ENCODE measurements around the gene S1PR2. TPM values are rescaled to one million over a fixed set of nuclear protein-coding genes. Genes with fewer than 3 reads are reported as not detected.
"Not testable (repeated sequence)": the region's sequence is repeated elsewhere in the genome, so short reads cannot be mapped to it uniquely, and the experiment has no call there.

The S1PR2 gene
- total RNA-seq, 4 donors from 2014 or later = 0.56 to 2.2 (median 1.1) TPM

DNA sequence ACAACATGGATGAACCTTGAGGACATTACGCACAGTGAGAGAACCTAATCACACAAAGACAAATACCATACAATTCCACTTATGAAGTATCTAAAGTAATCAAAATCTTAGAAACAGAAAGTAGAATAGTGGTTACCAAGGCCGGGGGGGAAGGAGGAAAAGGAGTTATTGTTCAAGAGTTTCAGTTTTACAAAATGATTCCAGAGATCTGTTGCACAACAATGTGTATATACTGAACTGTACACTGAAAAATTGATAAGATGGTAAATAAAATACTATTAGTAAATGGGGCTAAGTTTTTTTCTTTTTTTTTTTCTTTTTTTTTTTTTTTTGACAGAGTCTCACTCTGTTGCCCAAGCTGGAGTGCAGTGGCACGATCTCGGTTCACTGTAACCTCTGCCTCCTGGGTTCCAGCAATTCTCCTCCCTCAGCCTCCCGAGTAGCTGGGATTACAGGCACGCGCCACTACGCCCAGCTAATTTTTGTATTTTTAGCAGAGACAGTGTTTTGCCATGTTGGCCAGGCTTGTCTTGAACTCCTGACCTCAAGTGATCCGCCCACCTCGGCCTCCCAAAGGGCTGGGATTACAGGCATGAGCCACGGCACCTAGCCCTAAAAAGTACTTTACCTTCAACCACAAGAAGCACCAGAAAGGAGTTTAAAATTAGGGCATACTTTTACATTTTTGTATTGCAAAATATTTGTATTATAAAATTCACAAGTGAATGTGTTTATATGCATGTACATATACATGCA lies 32.1 kb downstream of the S1PR2 start:
- H3K4me3 ChIP-seq; in situ Hi-C loops (cut with MboI; ENCODE audit: low sequenced_read_pairs in 4 of 4); H3K9me3 ChIP-seq; ATAC-seq; H3K36me3 ChIP-seq; H3K27ac ChIP-seq; DNase-seq; H3K27me3 ChIP-seq; H3K4me1 ChIP-seq: not testable (repeated sequence)
- intact Hi-C loops (cut with DNase I; ENCODE audit: low total_unique reads) = loop anchor here (10.0 kb wide), 1 partner anchor 84 kb away; the partner anchor contains the start of genes EIF3G and P2RY11

DNA sequence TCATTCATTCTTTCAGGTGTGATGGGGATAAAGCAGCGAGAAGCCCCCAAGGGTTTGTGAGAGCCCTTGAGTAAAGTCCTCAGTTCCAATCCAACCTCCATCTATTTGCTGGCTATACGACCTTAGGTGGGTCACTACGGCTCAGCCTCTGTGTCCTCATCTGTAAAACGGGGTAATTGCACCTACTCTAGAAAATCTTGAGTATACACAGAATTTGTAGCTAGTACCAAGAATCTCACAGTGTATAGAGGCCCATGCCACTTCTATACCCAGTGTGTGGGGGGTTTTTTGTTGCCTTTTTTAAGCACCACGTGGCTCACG lies 36.0 kb downstream of the S1PR2 start:
- Histone ChIP-seq H3K4me1 (peaks cover 11 to 12% of the 10 kb centered on the region in 2 donors), H3K36me3 (no peaks in the 10 kb centered on the region), H3K9me3 (no peaks in the 10 kb centered on the region), H3K27me3 (no peaks in the 10 kb centered on the region), H3K4me3 (peak overlapping the region; percentile 77 to 100 (median 86)), H3K27ac (peak overlapping the region in 3 of 4 donors; percentile 77 to 95 (median 91))
- in situ Hi-C loops (cut with MboI; ENCODE audit: low sequenced_read_pairs in 4 of 4) (no loop called here), intact Hi-C loops (cut with DNase I; ENCODE audit: low total_unique reads) (loop anchor here (2.0 to 10.0 kb wide), 2 partner anchors 56 to 80 kb away; partner anchors contain the start of genes EIF3G and P2RY11)
- DNase-seq (no peak), ATAC-seq (no peak)
- TF ChIP-seq POLR2A (IDR thresholded peaks at IDR 0.05) = no peak
- TF ChIP-seq, protein P1, sequence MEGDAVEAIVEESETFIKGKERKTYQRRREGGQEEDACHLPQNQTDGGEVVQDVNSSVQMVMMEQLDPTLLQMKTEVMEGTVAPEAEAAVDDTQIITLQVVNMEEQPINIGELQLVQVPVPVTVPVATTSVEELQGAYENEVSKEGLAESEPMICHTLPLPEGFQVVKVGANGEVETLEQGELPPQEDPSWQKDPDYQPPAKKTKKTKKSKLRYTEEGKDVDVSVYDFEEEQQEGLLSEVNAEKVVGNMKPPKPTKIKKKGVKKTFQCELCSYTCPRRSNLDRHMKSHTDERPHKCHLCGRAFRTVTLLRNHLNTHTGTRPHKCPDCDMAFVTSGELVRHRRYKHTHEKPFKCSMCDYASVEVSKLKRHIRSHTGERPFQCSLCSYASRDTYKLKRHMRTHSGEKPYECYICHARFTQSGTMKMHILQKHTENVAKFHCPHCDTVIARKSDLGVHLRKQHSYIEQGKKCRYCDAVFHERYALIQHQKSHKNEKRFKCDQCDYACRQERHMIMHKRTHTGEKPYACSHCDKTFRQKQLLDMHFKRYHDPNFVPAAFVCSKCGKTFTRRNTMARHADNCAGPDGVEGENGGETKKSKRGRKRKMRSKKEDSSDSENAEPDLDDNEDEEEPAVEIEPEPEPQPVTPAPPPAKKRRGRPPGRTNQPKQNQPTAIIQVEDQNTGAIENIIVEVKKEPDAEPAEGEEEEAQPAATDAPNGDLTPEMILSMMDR (IDR thresholded peaks at IDR 0.05 in 4 of 5, conservative IDR thresholded peaks at IDR 0.05 in 1 of 5) = no peak

DNA sequence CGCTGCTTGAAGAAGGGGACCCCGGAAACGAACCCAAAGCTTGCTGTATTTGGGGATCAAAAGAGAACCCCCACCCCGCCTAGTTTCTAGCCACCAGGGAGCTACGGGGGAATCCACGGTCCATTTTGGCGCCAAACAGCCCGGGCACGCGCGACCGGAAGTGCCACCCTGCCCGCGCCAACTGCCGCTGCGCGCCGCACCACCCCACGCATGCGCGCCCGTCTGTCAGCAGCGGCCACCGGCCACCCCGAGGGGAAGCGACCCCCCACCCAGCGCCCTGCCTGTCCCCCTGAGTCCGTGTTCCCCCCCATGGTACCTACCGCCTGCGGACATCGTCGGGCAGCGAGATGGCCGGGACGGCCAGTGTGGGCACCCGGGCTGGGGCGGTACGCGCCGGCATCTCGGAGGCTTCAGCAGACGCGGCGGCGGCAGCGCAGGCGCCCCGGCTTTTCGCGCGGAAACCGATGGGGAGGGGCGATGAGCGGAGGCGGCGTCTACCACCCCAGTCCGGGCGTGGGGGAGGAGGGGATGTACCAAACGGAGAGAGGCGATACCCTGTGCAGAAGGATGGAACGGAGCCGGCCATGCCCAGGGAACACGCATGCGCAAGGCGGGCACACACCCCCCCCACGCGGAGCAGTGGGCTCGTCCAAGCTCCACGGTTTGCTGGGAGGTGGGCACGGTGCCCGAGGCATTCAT lies 36.5 kb downstream of the S1PR2 start, which contains the start of gene DNMT1:
TSS of gene DNMT1 (minus strand) at position 454 of the 699 bp plus-strand sequence. CDS start at position 400, 54 bp downstream.
- H3K4me1 ChIP-seq = peaks cover 11 to 12% of the 10 kb centered on the region in 2 donors
- TF ChIP-seq, protein P1 (IDR thresholded peaks at IDR 0.05 in 4 of 5, conservative IDR thresholded peaks at IDR 0.05 in 1 of 5) = no peak
- peak; percentile 53 to 72 for TF ChIP-seq POLR2A (IDR thresholded peaks at IDR 0.05)
- peak; percentile 77 to 87 for DNase-seq
- H3K4me3 ChIP-seq = peak within 1 kb of the TSS; percentile 77 to 100 (median 86)
- in situ Hi-C loops (cut with MboI; ENCODE audit: low sequenced_read_pairs in 4 of 4) = no loop called here
- ATAC-seq = peak; percentile 87 to 92
- H3K9me3 ChIP-seq = no peaks in the 10 kb centered on the region
- H3K27ac ChIP-seq = peak within 1 kb of the TSS; percentile 77 to 95 (median 86)
- H3K27me3 ChIP-seq = no peaks in the 10 kb centered on the region
- intact Hi-C loops (cut with DNase I; ENCODE audit: low total_unique reads) = loop anchor here (2.0 to 10.0 kb wide), 3 partner anchors 33 to 80 kb away; partner anchors contain the start of genes EIF3G and P2RY11
- H3K36me3 ChIP-seq = no peaks in the 10 kb centered on the region

DNA sequence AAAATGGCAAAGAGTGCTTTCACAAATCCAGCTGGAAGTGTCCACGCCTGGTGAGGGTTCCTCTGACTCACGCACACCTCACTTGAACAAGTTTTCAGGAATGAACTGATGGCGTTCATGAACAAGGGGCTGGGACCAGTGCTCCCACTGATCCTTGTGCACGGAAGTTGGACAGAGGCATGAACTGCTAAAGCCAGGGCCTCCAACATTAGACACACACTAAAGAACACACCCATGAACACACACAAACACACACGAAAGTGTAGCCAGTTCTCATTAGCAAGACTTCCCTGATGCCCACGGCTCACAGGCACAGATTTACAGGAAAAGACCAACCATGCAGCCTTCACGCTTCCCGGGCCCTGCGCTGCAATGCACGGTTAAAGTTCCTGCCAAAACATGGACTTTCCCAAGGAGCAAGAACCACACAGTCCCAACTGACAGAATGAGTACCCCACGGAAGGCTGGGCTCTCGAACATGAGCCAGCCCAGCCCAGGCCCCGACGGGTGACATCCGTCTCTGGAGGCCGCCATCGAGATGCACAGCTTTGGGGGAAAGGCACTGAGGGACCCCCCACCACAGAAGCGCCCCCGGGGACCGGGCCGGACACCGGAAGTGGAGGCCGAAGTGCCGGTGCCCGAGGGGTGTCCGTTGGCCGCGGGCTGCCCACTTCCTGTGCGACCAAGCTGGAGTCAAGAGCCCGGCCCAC lies 37.2 kb downstream of the S1PR2 start:
- TF ChIP-seq POLR2A (IDR thresholded peaks at IDR 0.05) = no peak
- TF ChIP-seq, protein P1 (IDR thresholded peaks at IDR 0.05 in 4 of 5, conservative IDR thresholded peaks at IDR 0.05 in 1 of 5) = no peak
- in situ Hi-C loops (cut with MboI; ENCODE audit: low sequenced_read_pairs in 4 of 4) (no loop called here), intact Hi-C loops (cut with DNase I; ENCODE audit: low total_unique reads) (loop anchor here (2.0 to 10.0 kb wide), 3 partner anchors 33 to 79 kb away; partner anchors contain the start of genes EIF3G and P2RY11)
- Histone ChIP-seq H3K27me3 (no peaks in the 10 kb centered on the region), H3K4me3 (peak overlapping the region; percentile 77 to 100 (median 86)), H3K27ac (peak overlapping the region; percentile 77 to 95 (median 86)), H3K4me1 (peaks cover 11 to 12% of the 10 kb centered on the region in 2 donors), H3K36me3 (no peaks in the 10 kb centered on the region), H3K9me3 (no peaks in the 10 kb centered on the region)
- peak; percentile 33 to 58 for ATAC-seq
- DNase-seq = no peak
